AG09319 (cell line): ENCODE data around the gene USP49.

Source experiments
- DNase-seq: peaks from one replicate; pipeline ENCODE4 v3.0.0-alpha.2; 2010; ENCODE audit warnings: low read depth; ENCODE audit errors: extremely low read depth
- TF ChIP-seq, protein P1 (sequence below): IDR thresholded peaks from 2 replicates; pipeline ENCODE4 v1.5.1; 2011; ENCODE audit warnings: low read depth, mild to moderate bottlenecking, inconsistent platforms, low read length, moderate library complexity

The USP49 gene

GRCh38 chr6:41884957-41885356 lies 10.2 kb downstream of the USP49 start:
- no peak for DNase-seq
- TF ChIP-seq, protein P1, sequence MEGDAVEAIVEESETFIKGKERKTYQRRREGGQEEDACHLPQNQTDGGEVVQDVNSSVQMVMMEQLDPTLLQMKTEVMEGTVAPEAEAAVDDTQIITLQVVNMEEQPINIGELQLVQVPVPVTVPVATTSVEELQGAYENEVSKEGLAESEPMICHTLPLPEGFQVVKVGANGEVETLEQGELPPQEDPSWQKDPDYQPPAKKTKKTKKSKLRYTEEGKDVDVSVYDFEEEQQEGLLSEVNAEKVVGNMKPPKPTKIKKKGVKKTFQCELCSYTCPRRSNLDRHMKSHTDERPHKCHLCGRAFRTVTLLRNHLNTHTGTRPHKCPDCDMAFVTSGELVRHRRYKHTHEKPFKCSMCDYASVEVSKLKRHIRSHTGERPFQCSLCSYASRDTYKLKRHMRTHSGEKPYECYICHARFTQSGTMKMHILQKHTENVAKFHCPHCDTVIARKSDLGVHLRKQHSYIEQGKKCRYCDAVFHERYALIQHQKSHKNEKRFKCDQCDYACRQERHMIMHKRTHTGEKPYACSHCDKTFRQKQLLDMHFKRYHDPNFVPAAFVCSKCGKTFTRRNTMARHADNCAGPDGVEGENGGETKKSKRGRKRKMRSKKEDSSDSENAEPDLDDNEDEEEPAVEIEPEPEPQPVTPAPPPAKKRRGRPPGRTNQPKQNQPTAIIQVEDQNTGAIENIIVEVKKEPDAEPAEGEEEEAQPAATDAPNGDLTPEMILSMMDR, result no peak

GRCh38 chr6:41881506-41881905 lies 13.7 kb downstream of the USP49 start:
- TF ChIP-seq, protein P1, result no peak
- no peak for DNase-seq

DNA sequence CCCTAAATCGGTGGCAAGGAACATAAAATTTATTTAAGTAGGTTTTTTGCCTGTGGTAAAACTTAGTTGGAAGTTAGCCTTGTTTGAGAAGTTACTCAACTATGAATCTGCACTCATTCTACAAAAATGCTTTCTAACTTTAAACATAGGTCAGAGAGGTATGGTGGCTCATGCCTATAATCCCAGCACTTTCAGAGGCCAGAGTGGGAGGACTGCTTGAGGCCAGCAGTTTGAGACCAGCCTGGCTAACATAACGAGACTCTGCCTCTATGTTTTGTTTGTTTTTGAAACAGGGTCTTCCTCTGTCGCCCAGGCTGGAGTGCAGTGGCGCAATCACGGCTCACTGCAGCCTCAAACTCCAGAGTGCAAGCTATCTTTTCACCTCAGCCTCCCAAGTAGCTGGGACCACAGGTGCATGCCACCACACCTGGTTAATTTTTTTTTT lies 16.2 kb downstream of the USP49 start:
- DNase-seq, result peak; percentile 14
- TF ChIP-seq, protein P1, result no peak

DNA sequence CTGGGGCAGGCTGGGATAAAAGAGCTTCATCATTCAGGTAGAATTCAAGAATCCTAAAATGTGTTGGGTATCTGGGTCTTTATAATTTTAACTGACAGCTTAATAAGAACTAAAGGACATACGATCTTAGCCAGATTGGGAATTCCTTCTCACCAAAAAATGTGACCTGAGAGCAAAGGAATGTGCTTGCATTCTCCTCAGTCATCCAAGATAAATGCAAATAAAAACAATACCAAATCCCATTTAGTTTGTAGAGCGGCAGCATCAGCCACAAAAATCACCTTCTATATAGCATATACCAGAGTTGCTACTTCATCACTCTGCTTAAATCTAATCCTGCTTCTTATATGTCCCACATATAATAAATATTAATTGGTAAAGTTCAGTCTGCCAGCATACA lies 16.9 kb downstream of the USP49 start:
- TF ChIP-seq, protein P1, result no peak
- no peak for DNase-seq

DNA sequence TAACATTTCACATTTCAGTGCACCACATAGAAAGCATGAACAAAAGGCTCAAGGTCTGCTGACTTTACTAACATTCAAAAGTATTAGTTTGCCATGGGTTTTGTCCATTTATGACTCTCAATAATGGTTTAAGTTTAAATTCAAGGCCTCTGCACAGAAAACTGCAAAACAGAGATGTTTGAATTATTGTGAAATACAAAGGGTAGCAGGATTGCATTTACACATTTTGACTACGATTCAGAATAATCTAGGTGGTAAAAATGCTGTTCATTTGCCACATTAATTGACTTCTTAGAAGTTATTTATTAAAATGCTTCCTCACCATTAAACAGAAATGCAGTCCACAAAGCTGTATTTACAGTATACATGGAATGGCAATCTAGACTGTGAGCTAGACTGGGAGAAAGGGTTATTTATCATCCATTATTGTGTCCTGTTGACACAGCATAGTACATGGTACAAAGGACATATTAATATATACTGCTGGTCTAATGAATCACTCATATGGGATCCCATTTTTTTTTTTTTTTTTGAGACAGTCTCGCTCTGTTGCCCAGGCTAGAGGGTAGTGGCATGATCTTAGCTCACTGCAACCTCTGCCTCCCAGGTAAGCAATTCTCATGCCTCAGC lies 18.0 kb downstream of the USP49 start:
- no peak for DNase-seq
- TF ChIP-seq, protein P1, result no peak

- DNase-seq, result no peak
- TF ChIP-seq, protein P1, result no peak
Observed at GRCh38 chr6:41874741-41875140, 20.4 kb downstream of the USP49 start.

DNA sequence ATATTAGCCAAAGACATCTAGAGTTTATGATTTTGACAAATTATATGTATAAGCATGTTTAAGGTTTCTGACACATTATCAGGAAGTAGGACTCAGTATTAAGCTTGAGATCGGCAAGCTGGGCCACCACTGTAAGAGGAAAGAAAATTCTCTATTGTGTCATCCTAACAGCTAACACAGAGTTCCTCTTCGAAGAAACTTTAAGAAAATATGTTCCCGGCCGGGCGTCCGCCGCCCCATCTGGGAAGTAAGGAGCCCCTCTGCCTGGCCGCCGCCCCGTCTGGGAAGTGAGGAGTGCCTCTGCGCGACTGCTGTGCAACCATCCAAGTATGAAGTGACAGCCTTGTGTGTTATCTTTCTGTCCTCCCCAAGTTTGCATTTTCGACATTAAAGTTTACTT lies 23.0 kb downstream of the USP49 start:
- TF ChIP-seq, protein P1, result no peak
- DNase-seq, result no peak
